SU-DHL-6 (cell line): ENCODE results near the gene VPS13D.

Experiments
- H2AFZ ChIP-seq: fragments of 200-600 bp; sonication (generic); 2 replicates; pipeline ENCODE4 v1.6.1; 2014; ENCODE audit warnings: low read depth, mild to moderate bottlenecking, moderate library complexity, mixed read lengths, antibody characterized with exemption, low read length; ENCODE audit not compliant: severe bottlenecking
- H3F3A ChIP-seq: fragments of 200-600 bp; shearing (Covaris generic); 2 replicates; pipeline ENCODE4 v1.6.0; 2016; ENCODE audit warnings: antibody characterized with exemption, mild to moderate bottlenecking; ENCODE audit not compliant: insufficient read depth
- H3K27ac ChIP-seq: fragments of 200-600 bp; sonication (generic); 2 replicates; pipeline ENCODE4 v1.5.1; 2016; ENCODE audit warnings: low read depth, mild to moderate bottlenecking, low read length, moderate library complexity, mixed read lengths
- H3K27me3 ChIP-seq: fragments of 200-600 bp; sonication (generic), shearing (Covaris generic); 2 replicates; pipeline ENCODE4 v1.6.0; 2014; ENCODE audit warnings: mild to moderate bottlenecking, low read length
- H3K36me3 ChIP-seq: fragments of 200-600 bp; sonication (generic); 2 replicates; pipeline ENCODE4 v1.6.1; 2014; ENCODE audit warnings: mild to moderate bottlenecking, low read length, mixed read lengths
- H3K4me2 ChIP-seq: fragments of 300-600, 200-600 bp; shearing (Covaris generic), sonication (generic); 2 replicates; pipeline ENCODE4 v1.6.0; 2014; ENCODE audit warnings: low read length, low read depth, mild to moderate bottlenecking; ENCODE audit not compliant: poor library complexity, severe bottlenecking
- H3K4me3 ChIP-seq: fragments of 200-600 bp; sonication (generic); 2 replicates; pipeline ENCODE4 v1.5.1; 2014; ENCODE audit warnings: antibody characterized with exemption, low read length, mild to moderate bottlenecking, mixed read lengths; ENCODE audit not compliant: insufficient read depth, poor library complexity, severe bottlenecking
- H3K79me2 ChIP-seq: fragments of 200-600 bp; sonication (generic); 2 replicates; pipeline ENCODE4 v1.6.1; 2014; ENCODE audit warnings: mild to moderate bottlenecking, low read length, moderate library complexity; ENCODE audit not compliant: insufficient read depth
- H3K9ac ChIP-seq: fragments of 200-600 bp; sonication (generic); 2 replicates; pipeline ENCODE4 v1.7.0; 2014; ENCODE audit warnings: mild to moderate bottlenecking, low read length
- H3K9me2 ChIP-seq: fragments of 200-600 bp; sonication (generic); replicated peaks from 2 replicates; pipeline ENCODE4 v1.6.1; 2014; ENCODE audit warnings: low read length; ENCODE audit not compliant: insufficient read depth
- H3K9me3 ChIP-seq: fragments of 200-600 bp; sonication (generic); 2 replicates; pipeline ENCODE4 v1.6.1; 2014; ENCODE audit warnings: low read length, mixed read lengths; ENCODE audit not compliant: insufficient read depth
- H4K20me1 ChIP-seq: fragments of 200-600 bp; sonication (generic); 2 replicates; pipeline ENCODE4 v1.6.1; 2014; ENCODE audit warnings: low read depth, mild to moderate bottlenecking, antibody characterized with exemption, low read length, moderate library complexity, mixed read lengths
- CTCF ChIP-seq: fragments of 200-600 bp; sonication (generic); IDR thresholded peaks from one replicate; pipeline ENCODE4 v1.5.1; 2017; ENCODE audit warnings: antibody characterized with exemption, mild to moderate bottlenecking, low read length, moderate library complexity; ENCODE audit not compliant: insufficient read depth, poor library complexity, severe bottlenecking
- EZH2phosphoT487 ChIP-seq: fragments of 200-600 bp; sonication (generic), shearing (Covaris generic); conservative IDR thresholded peaks from 2 replicates; pipeline ENCODE4 v1.6.1; 2018; ENCODE audit warnings: mild to moderate bottlenecking, antibody characterized with exemption, low read length, moderate library complexity, mixed read lengths

The VPS13D gene

GRCh38 chr1:12527564-12527963 lies 297.7 kb downstream of the VPS13D start:
- Histone ChIP-seq H3K27me3 (peaks cover 2% of the 10 kb centered on the region; the same call in 1 of the 2 replicates), H3F3A (no peaks in the 10 kb centered on the region), H3K4me3 (no peak overlapping the region), H3K36me3 (no peaks in the 10 kb centered on the region), H3K4me2 (no peak overlapping the region), H3K9ac (no peak overlapping the region), H4K20me1 (no peaks in the 10 kb centered on the region), H3K27ac (no peak overlapping the region), H3K9me2 (no peaks in the 10 kb centered on the region), H3K9me3 (no peaks in the 10 kb centered on the region), H3K79me2 (no peaks in the 10 kb centered on the region), H2AFZ (no peak overlapping the region)
- TF ChIP-seq EZH2phosphoT487, result no peak
- no peak for TF ChIP-seq CTCF

GRCh38 chr1:12528021-12528852 lies 298.4 kb downstream of the VPS13D start:
- no peaks in the 10 kb centered on the region for H3K9me3 ChIP-seq
- peaks cover 2% of the 10 kb centered on the region; the same call in 1 of the 2 replicates for H3K27me3 ChIP-seq
- H3F3A ChIP-seq, result no peaks in the 10 kb centered on the region
- no peak overlapping the region for H3K9ac ChIP-seq
- H3K79me2 ChIP-seq, result no peaks in the 10 kb centered on the region
- no peak overlapping the region for H3K4me2 ChIP-seq
- H2AFZ ChIP-seq, result no peak overlapping the region
- H4K20me1 ChIP-seq, result no peaks in the 10 kb centered on the region
- H3K4me3 ChIP-seq, result no peak overlapping the region
- no peak overlapping the region for H3K27ac ChIP-seq
- no peak for TF ChIP-seq EZH2phosphoT487
- no peaks in the 10 kb centered on the region for H3K9me2 ChIP-seq
- no peaks in the 10 kb centered on the region for H3K36me3 ChIP-seq

- Histone ChIP-seq H3K9me2 (no peaks in the 10 kb centered on the region), H3K27ac (no peak overlapping the region), H3K36me3 (no peaks in the 10 kb centered on the region), H3K4me2 (no peak overlapping the region), H3K9me3 (no peaks in the 10 kb centered on the region), H3K79me2 (no peaks in the 10 kb centered on the region), H2AFZ (no peak overlapping the region), H3F3A (no peaks in the 10 kb centered on the region), H3K9ac (no peak overlapping the region), H3K4me3 (no peak overlapping the region), H4K20me1 (no peaks in the 10 kb centered on the region), H3K27me3 (no peaks in the 10 kb centered on the region)
- TF ChIP-seq EZH2phosphoT487 (no peak), CTCF (no peak)
Observed at GRCh38 chr1:12529640-12530174, 299.9 kb downstream of the VPS13D start.
